Measurements from ENCODE around the gene ST14. TPM values are rescaled to one million over a fixed set of nuclear protein-coding genes. Genes with fewer than 3 reads are reported as not detected.

ST14 gene
- total RNA-seq, 4 donors from 2014 or later: 1.2 to 3.4 (median 2.6) TPM

DNA sequence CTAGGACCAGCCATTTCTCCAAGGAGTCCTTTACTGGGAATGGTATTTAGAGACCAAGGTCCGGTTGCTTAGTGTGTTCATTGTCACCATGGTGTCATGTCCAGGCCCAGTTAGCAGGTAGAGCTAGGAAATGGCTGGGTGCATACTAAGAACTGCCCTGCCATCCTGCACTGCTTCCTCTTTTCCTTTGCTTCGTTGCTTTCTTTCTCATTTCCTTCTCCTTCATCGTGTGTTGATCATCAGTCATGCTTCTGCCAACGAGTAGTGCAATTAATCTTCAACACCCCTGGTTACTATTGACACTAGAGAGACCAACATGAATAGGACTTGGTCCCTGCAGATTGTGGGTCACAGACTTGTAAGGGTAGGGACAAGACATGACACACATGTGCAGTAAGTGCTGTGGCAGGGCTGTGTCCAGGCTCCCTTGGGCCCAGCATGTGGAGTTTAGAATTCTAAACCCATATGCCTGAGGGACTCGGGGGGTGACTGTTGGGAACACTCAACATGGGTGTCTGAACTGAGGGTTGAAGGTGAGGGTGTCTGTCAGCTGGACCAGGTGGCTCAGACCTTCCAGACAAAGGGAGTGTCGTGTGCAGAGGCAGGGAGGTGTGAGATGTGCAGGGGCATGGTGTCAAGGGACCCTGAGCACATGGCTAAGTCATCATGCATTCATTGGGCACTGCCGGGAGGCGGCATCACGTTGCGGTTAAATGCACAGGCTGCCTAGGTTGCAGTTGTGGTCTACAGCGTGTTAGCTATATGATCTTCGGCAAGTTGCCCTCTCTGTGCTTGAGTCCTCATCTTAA lies 42.6 kb downstream of the ST14 start:
- DNase-seq (ENCODE audit: extremely low spot score): no peak
- 79% methylated on average over 12 of the region's 12 CpGs for WGBS
- H3K36me3 ChIP-seq: no peaks in the 10 kb centered on the region
- no peaks in the 10 kb centered on the region for H3K9me3 ChIP-seq
- no peak overlapping the region for H3K27ac ChIP-seq (replicated peaks in 1 of 4)
- TF ChIP-seq EP300 (IDR thresholded peaks at IDR 0.05): no peak
- no peaks in the 10 kb centered on the region for H3K4me1 ChIP-seq
- H3K27me3 ChIP-seq: no peaks in the 10 kb centered on the region
- no peak overlapping the region for H3K4me3 ChIP-seq
- intact Hi-C loops (cut with DNase I): no loop called here

DNA sequence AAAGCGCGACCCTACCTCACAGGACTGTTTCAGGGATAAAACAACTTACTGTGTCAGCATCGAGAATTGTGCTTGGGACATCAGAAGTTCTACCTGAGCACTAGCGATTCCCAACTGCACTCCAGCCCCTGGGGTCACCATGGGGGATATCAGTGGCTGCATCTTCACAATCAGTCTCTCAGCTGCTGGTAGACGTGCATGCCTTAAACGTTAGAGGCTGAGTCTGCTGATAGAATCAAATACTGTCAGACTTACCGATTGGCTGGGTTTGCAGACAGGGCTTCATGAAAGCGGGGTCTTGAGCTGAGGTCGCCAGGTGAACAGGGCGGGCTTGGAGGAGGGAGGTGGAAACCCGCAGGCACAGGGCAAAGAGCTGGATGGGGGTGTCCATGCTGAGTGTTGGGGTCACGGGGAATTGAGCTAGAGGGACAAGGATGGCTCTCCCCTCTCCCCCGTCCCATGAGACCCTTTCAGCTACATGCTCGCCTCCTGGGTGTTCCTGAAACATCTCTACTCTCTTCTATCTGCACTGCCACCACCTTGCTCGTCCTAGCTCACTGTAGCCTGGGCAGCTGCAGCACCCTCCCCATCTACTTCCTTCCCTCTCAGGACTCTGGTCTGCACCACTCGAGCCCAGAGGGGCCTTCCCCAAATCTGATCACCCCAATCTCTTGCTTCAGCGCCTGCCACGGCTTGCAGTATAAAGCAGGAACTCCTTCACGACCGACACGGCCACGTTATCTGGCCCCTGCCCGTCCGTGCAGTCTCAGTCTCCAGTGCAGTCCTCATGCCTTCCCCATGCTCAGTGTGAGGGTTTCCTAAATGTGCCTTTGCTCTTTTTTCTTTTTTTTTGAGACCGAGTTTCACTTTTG lies 43.5 kb downstream of the ST14 start:
- Histone ChIP-seq H3K27me3 (no peaks in the 10 kb centered on the region), H3K27ac (replicated peaks in 1 of 4) (no peak overlapping the region), H3K9me3 (no peaks in the 10 kb centered on the region), H3K4me1 (no peaks in the 10 kb centered on the region), H3K4me3 (no peak overlapping the region), H3K36me3 (no peaks in the 10 kb centered on the region)
- TF ChIP-seq POLR2AphosphoS5 (IDR thresholded peaks at IDR 0.05) (no peak), POLR2A (IDR thresholded peaks at IDR 0.05; ENCODE audit: low read depth) (no peak), EP300 (IDR thresholded peaks at IDR 0.05) (no peak)
- TF ChIP-seq, protein P1, sequence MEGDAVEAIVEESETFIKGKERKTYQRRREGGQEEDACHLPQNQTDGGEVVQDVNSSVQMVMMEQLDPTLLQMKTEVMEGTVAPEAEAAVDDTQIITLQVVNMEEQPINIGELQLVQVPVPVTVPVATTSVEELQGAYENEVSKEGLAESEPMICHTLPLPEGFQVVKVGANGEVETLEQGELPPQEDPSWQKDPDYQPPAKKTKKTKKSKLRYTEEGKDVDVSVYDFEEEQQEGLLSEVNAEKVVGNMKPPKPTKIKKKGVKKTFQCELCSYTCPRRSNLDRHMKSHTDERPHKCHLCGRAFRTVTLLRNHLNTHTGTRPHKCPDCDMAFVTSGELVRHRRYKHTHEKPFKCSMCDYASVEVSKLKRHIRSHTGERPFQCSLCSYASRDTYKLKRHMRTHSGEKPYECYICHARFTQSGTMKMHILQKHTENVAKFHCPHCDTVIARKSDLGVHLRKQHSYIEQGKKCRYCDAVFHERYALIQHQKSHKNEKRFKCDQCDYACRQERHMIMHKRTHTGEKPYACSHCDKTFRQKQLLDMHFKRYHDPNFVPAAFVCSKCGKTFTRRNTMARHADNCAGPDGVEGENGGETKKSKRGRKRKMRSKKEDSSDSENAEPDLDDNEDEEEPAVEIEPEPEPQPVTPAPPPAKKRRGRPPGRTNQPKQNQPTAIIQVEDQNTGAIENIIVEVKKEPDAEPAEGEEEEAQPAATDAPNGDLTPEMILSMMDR (IDR thresholded peaks at IDR 0.05): no peak
- DNase-seq (ENCODE audit: extremely low spot score): no peak
- intact Hi-C loops (cut with DNase I): no loop called here
- 86% methylated on average over 22 of the region's 25 CpGs for WGBS

DNA sequence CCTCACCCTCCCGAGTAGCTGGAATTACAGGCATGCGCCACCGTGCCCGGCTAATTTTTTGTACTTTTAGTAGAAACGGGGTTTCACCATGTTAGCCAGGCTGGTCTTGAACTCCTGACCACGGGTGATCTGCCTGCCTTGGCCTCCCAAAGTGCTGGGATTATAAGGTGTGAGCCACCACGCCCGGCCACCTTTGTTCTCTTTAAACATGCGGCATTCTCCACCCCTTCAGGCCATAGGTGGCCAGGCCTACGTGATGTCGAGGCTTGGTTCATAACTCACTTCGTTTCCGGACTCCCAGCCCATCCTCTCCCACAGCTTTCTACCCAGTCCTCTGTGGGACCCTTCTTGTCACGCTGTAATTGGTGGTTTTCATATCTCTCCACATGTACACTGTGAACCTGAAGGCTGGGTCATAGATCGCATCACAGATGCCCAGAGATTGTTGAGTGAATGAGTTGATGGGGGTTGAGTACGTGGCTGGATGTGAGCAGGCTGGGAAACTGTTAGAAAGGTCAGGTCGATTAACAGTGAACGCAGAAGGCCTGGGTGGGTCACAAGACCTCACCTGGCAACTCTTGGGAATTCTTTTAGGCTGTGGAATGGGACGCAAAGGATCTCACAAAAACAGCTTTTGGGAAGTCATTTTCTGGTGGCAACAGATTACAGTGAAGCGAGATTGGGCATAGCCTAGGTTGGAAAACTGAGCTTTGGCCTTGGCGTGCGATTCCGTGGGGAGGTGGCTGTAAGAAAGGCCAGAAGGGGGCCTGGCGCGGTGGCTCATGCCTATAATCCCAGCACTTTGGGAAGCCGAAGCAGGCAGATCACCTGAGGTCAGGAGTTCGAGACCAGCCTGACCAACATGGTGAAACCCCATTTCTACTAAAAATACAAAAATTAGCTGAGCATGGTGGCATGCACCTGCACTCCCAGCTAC lies 44.5 kb downstream of the ST14 start:
- Histone ChIP-seq H3K9me3 (no peaks in the 10 kb centered on the region), H3K4me3 (no peak overlapping the region), H3K27ac (replicated peaks in 1 of 4) (no peak overlapping the region), H3K4me1 (no peaks in the 10 kb centered on the region), H3K27me3 (no peaks in the 10 kb centered on the region), H3K36me3 (no peaks in the 10 kb centered on the region)
- 94% methylated on average over 26 of the region's 27 CpGs for WGBS
- TF ChIP-seq, protein P1 (IDR thresholded peaks at IDR 0.05): no peak
- no peak for TF ChIP-seq POLR2AphosphoS5 (IDR thresholded peaks at IDR 0.05)
- TF ChIP-seq EP300 (IDR thresholded peaks at IDR 0.05): no peak
- TF ChIP-seq POLR2A (IDR thresholded peaks at IDR 0.05; ENCODE audit: low read depth): no peak
- intact Hi-C loops (cut with DNase I): no loop called here
- DNase-seq (ENCODE audit: extremely low spot score): no peak

DNA sequence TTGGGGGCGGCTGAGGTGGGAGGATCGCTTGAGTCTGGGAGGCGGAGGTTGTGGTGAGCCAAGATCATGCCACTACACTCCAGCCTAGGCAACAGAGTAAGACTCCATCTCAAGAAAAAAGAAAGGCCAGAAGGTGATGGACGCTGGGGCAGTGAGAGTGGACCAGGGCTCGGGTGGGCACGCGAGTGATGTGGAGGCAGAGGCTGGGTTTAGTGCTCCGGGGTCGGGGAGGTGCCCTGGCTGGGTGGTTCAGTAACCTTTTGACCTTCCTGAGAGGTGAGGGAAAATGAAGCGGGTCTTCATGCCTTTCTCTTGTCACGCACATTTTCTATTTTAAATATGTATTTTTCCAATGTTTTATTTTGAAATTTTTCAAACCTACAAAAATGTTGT lies 45.1 kb downstream of the ST14 start:
- TF ChIP-seq EP300 (IDR thresholded peaks at IDR 0.05): no peak
- TF ChIP-seq, protein P1 (IDR thresholded peaks at IDR 0.05): no peak
- Histone ChIP-seq H3K27ac (replicated peaks in 1 of 4) (no peak overlapping the region), H3K4me3 (no peak overlapping the region), H3K27me3 (no peaks in the 10 kb centered on the region), H3K9me3 (no peaks in the 10 kb centered on the region), H3K4me1 (no peaks in the 10 kb centered on the region), H3K36me3 (no peaks in the 10 kb centered on the region)
- WGBS: 94% methylated on average over 11 of the region's 11 CpGs
- DNase-seq (ENCODE audit: extremely low spot score): no peak
- intact Hi-C loops (cut with DNase I): no loop called here
